Skin of body (tissue), 3 donors: ENCODE measurements around the gene GCNT4. TPM values are rescaled to one million over a fixed set of nuclear protein-coding genes. Genes with fewer than 3 reads are reported as not detected.

Source experiments
- DNase-seq: peaks from one replicate; lab custom pipeline; 2025; lab: John Stamatoyannopoulos, UW
- small RNA-seq: library from RNA; depleted of rRNA; stranded (forward); fragments of <200 nt; gene quantifications from one replicate; pipeline ENCODE3, GENCODE V24; 2014; ENCODE audit warnings: low replicate concordance
- total RNA-seq: library from RNA; depleted of rRNA; stranded (reverse); fragments of >200 nt; gene quantifications from one replicate; pipeline ENCODE4 v1.2.3, GENCODE V29; 2014

Gene GCNT4
- total RNA-seq, 1 donor from 2014 or later = 2.4 TPM

- DNase-seq = no peak
Measured at GRCh38 chr5:75018805-75019587, 33.4 kb downstream of the GCNT4 start.

GRCh38 chr5:75017971-75018370, 34.4 kb downstream of the GCNT4 start:
- no peak for DNase-seq

DNA sequence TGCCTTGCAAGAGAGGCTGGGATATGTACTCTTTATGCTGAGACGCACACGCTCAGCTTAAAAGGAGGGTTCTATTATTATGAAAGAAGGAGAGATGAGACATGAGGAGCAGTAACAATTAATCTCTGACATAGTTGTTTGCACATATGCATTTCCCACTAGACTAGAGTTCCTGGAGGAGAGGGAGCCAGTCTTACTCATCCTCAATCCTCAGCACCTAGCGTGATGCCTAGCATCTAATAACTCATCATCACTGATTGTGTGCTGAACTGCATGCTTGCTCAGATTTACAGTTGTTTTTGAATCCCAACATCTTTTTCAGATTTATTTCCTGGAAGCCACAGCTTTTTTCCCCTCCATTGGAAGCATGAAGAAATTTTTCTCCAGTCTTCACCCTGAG, 35.5 kb downstream of the GCNT4 start:
- no peak for DNase-seq

GRCh38 chr5:75012748-75013147, 39.6 kb downstream of the GCNT4 start:
- no peak for DNase-seq

GRCh38 chr5:75010838-75011237, 41.5 kb downstream of the GCNT4 start:
- no peak for DNase-seq

DNA sequence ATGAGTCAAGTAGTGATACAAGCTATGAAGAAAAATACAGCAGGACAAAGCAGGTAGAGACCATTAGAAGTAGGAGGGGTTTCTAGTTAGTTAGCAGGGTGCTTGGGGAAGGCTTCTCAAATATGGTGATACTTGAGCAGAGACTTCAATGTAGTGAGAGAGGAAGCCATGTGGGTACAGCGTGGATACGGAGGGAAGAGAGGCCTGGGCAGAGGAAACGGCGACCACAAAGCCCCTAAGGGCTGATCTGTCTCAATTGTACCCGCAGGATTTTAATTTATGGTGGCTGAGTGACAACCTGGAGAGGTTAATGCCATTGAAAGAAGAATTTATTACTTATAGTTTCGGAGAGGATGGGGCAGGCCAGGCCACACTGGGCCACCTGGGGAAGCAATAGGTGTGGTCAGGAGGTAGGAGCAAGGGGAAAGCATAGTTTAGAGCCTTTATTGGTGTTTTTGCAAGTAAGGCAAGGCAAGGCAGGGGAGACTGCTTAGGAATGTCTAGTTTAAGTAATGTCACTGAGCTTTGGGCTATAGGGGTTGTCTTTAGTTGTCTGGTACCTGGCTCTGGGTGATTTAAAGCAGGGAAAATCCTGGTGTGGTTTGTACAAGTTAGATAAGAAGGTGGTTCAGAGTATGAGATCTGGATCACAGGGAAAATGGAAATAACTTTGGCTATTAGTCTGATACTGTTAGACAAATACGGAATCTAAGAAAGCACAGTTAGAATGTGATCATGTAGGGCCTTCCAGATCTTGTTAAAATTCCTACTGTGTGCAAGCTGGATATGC, 42.6 kb downstream of the GCNT4 start:
- no peak for DNase-seq

DNA sequence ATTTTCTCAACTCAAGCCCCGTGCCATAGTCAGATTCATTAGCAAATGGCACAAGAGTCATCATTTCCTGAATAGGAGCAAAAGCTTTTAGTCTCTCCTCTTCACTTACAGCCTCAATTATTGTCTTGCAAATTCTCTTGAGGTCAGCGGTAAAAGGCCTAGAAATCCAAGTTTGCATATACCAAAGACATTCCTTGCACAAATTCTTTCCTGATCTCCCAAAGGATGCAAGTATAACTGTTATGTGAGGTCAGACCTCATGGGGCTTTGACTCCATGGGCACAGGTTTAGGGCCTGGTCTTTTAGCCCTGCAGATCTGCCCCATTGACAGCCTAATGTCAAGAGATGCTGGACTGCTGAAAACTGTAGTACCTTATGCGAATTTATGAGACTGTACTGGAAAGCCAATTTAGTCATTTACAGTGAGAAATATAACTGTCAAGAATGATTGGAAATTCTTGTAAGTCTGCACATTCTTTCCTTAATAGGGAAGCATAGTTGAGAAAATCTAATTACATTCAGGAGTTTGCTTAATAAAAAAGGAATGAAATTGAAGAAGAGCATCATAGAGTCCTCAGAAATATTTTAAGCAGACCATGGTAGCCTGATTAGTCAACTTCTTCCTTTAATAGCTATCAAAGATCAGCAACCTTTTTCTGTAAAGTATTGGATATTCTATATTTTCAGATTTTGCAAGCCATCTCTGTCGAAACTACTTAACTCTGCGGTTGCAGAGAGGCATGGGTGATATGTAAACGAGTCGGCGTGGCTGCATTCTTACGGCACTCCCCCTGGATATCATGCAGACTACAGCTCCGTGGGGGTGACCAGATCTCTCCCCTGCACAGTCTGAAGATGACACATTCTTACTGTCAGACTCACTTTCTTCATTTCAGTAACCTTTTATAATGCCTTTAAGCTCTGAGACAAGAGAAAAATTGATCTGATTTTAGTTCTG, 45.2 kb downstream of the GCNT4 start:
- no peak for DNase-seq

- no peak for DNase-seq
Measured at GRCh38 chr5:75005561-75005960, 46.8 kb downstream of the GCNT4 start.

Small RNAs within 50 kb of the gene (small RNA-seq; reads per million reads assigned to genes)
- gene AC093259.1 = not detected

Other genes with a start within 250 kb of the GCNT4 start
- 4.6 TPM for gene FAM169A, start 186.2 kb downstream of the GCNT4 start, total RNA-seq
- gene ANKRD31, start 184.3 kb upstream of the GCNT4 start, total RNA-seq = 0.30 TPM